ENCODE results near the gene ZSCAN18. TPM values are rescaled to one million over a fixed set of nuclear protein-coding genes. Genes with fewer than 3 reads are reported as not detected.

ZSCAN18 gene
- polyA plus RNA-seq, 3 donors = 1.1 to 4.1 (median 2.3) TPM

- peak within 1 kb of the TSS in 1 of 7 donors; percentile 37 for H3K27ac Mint-ChIP-seq
- peak within 1 kb of the TSS; percentile 80 for H2AFZ ChIP-seq (ENCODE audit: insufficient read depth, low read depth, low read length, poor library complexity, severe bottlenecking)
- H3K27me3 Mint-ChIP-seq (ENCODE audit: low read depth in 3 of 3) = peaks cover 6 to 10% (median 8%) of the 10 kb centered on the region in 3 donors
- peak within 1 kb of the TSS; percentile 12 to 74 (median 29) for H3K4me3 ChIP-seq (replicated peaks in 1 of 3; ENCODE audit: low read depth in 2 of 3, low read length in 3 of 3)
- no peaks in the 10 kb centered on the region for H3K79me2 ChIP-seq (ENCODE audit: insufficient read depth, low read length)
- H3K27ac ChIP-seq (ENCODE audit: low read depth in 1 of 2, low read length in 2 of 2) = no peak within 1 kb of the TSS
- peak within 1 kb of the TSS; percentile 57 for H3K9ac ChIP-seq (ENCODE audit: insufficient read depth, low read length, poor library complexity, severe bottlenecking)
- peaks cover 4 to 19% of the 10 kb centered on the region in 2 donors for H3K36me3 Mint-ChIP-seq
- H3K4me1 ChIP-seq (ENCODE audit: control insufficient read depth in 1 of 2, insufficient read depth in 2 of 2, low read length in 2 of 2) = peaks cover 5 to 13% of the 10 kb centered on the region in 2 donors
- intact Hi-C loops (cut with micrococcal nuclease) = no loop called here
- peaks cover 88 to 93% of the 10 kb centered on the region in 2 donors for H3K9me3 ChIP-seq (replicated peaks in 1 of 2; ENCODE audit: control insufficient read depth in 1 of 2, insufficient read depth in 1 of 2, low read length in 2 of 2)
- H3K36me3 ChIP-seq (replicated peaks in 1 of 2; ENCODE audit: control insufficient read depth in 1 of 2, insufficient read depth in 2 of 2, low read length in 2 of 2) = no peaks in the 10 kb centered on the region
- WGBS (ENCODE audit: insufficient coverage) = under 1% methylated on average over 61 of the region's 62 CpGs
- peaks cover 57 to 93% (median 91%) of the 10 kb centered on the region in 7 donors for H3K9me3 Mint-ChIP-seq
- H3K27me3 ChIP-seq (ENCODE audit: control insufficient read depth in 2 of 2, insufficient read depth in 2 of 2, low read length in 2 of 2) = no peaks in the 10 kb centered on the region
- H3K4me2 ChIP-seq (replicated peaks; ENCODE audit: extremely low read depth, low read length, poor library complexity, severe bottlenecking) = peak within 1 kb of the TSS; percentile 75
- peaks cover 12% of the 10 kb centered on the region for H3K4me1 Mint-ChIP-seq
- H3K4me3 Mint-ChIP-seq = peak within 1 kb of the TSS; percentile 80 to 82
- H4K20me1 ChIP-seq (ENCODE audit: insufficient read depth, low read length) = no peaks in the 10 kb centered on the region
- TF ChIP-seq, protein P1, sequence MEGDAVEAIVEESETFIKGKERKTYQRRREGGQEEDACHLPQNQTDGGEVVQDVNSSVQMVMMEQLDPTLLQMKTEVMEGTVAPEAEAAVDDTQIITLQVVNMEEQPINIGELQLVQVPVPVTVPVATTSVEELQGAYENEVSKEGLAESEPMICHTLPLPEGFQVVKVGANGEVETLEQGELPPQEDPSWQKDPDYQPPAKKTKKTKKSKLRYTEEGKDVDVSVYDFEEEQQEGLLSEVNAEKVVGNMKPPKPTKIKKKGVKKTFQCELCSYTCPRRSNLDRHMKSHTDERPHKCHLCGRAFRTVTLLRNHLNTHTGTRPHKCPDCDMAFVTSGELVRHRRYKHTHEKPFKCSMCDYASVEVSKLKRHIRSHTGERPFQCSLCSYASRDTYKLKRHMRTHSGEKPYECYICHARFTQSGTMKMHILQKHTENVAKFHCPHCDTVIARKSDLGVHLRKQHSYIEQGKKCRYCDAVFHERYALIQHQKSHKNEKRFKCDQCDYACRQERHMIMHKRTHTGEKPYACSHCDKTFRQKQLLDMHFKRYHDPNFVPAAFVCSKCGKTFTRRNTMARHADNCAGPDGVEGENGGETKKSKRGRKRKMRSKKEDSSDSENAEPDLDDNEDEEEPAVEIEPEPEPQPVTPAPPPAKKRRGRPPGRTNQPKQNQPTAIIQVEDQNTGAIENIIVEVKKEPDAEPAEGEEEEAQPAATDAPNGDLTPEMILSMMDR (IDR thresholded peaks at IDR 0.05) = no peak
- DNase-seq = peak; percentile 20 to 39 (median 32)
Observed at GRCh38 chr19:58059003-58059670, 38.9 kb downstream of the ZSCAN18 start, which contains the start of gene ZNF135. TSS of gene ZNF135 (plus strand) at chr19:58059282. CDS start at chr19:58060003, 721 bp downstream.

DNA sequence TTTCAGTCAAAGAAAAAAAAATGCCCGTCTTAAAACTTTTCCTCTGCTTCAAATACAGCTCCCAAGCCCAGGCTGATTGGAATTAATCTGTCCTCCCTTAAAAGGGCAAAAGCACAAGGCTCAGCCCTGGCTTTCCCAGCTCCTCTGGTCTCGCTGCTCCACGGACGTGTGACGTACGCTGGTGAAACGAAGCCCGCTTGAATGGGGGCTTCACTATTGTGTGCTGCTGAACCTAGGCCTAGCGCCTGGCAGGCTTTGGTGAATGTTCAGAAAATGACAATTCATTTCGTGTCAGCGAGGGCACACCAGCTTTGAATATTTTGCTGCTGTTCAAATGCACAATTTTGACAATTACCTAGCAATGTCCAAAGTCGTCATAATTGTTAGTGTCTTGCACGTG lies 39.6 kb downstream of the ZSCAN18 start:
- H3K27ac ChIP-seq (ENCODE audit: low read depth in 1 of 2, low read length in 2 of 2) = no peak overlapping the region
- no peak for DNase-seq
- Mint-ChIP-seq H3K27ac (no peak overlapping the region), H3K9me3 (peaks cover 55 to 93% (median 87%) of the 10 kb centered on the region in 7 donors), H3K4me3 (peak overlapping the region; percentile 80 to 82), H3K4me1 (peaks cover 12% of the 10 kb centered on the region), H3K27me3 (ENCODE audit: low read depth in 3 of 3) (peaks cover 6 to 10% (median 8%) of the 10 kb centered on the region in 3 donors), H3K36me3 (peaks cover 2 to 12% of the 10 kb centered on the region in 2 donors)
- H2AFZ ChIP-seq (ENCODE audit: insufficient read depth, low read depth, low read length, poor library complexity, severe bottlenecking) = peak overlapping the region; percentile 80
- no peaks in the 10 kb centered on the region for H3K36me3 ChIP-seq (replicated peaks in 1 of 2; ENCODE audit: control insufficient read depth in 1 of 2, insufficient read depth in 2 of 2, low read length in 2 of 2)
- H3K27me3 ChIP-seq (ENCODE audit: control insufficient read depth in 2 of 2, insufficient read depth in 2 of 2, low read length in 2 of 2) = no peaks in the 10 kb centered on the region
- H3K4me1 ChIP-seq (ENCODE audit: control insufficient read depth in 1 of 2, insufficient read depth in 2 of 2, low read length in 2 of 2) = peaks cover 5 to 13% of the 10 kb centered on the region in 2 donors
- WGBS (ENCODE audit: insufficient coverage) = 100% methylated on average over 11 of the region's 13 CpGs
- H4K20me1 ChIP-seq (ENCODE audit: insufficient read depth, low read length) = no peaks in the 10 kb centered on the region
- H3K4me2 ChIP-seq (replicated peaks; ENCODE audit: extremely low read depth, low read length, poor library complexity, severe bottlenecking) = peak overlapping the region; percentile 75
- H3K9ac ChIP-seq (ENCODE audit: insufficient read depth, low read length, poor library complexity, severe bottlenecking) = no peak overlapping the region
- intact Hi-C loops (cut with micrococcal nuclease) = no loop called here
- TF ChIP-seq, protein P1 (IDR thresholded peaks at IDR 0.05) = no peak
- H3K9me3 ChIP-seq (replicated peaks in 1 of 2; ENCODE audit: control insufficient read depth in 1 of 2, insufficient read depth in 1 of 2, low read length in 2 of 2) = peaks cover 88 to 94% of the 10 kb centered on the region in 2 donors
- H3K4me3 ChIP-seq (replicated peaks in 1 of 3; ENCODE audit: low read depth in 2 of 3, low read length in 3 of 3) = peak overlapping the region in 1 of 3 experiments; percentile 74
- H3K79me2 ChIP-seq (ENCODE audit: insufficient read depth, low read length) = no peaks in the 10 kb centered on the region
